Karpas-422 (cell line): ENCODE results near the gene XYLT1. TPM values are rescaled to one million over a fixed set of nuclear protein-coding genes. Genes with fewer than 3 reads are reported as not detected.

ENCODE experiments used
- DNase-seq: peaks from one replicate; pipeline ENCODE4 v3.0.0-alpha.2; 2015
- H2AFZ ChIP-seq: fragments of 200-600 bp; sonication (generic); 2 replicates; pipeline ENCODE4 v1.6.1; 2014; ENCODE audit warnings: antibody characterized with exemption, low read length, mixed read lengths
- H3K27ac ChIP-seq: fragments of 200-600 bp; sonication (generic); 2 replicates; pipeline ENCODE4 v1.5.1; 2014; ENCODE audit warnings: mild to moderate bottlenecking, low read length, moderate library complexity
- H3K27me3 ChIP-seq: fragments of 200-600 bp; sonication (generic); 2 replicates; pipeline ENCODE4 v1.6.1; 2014; ENCODE audit warnings: low read length, mixed read lengths
- H3K36me3 ChIP-seq: fragments of 200-600 bp; sonication (generic); 2 replicates; pipeline ENCODE4 v1.6.1; 2014; ENCODE audit warnings: low read length, mixed read lengths; ENCODE audit not compliant: insufficient read depth
- H3K4me1 ChIP-seq: fragments of 200-600 bp; sonication (generic); 2 replicates; pipeline ENCODE4 v1.6.1; 2014; ENCODE audit warnings: mild to moderate bottlenecking, low read length, mixed read lengths
- H3K4me2 ChIP-seq: fragments of 200-600 bp; sonication (generic); 2 replicates; pipeline ENCODE4 v1.6.1; 2014; ENCODE audit warnings: low read length, low read depth, mild to moderate bottlenecking; ENCODE audit not compliant: poor library complexity, severe bottlenecking
- H3K4me3 ChIP-seq: fragments of 200-600 bp; sonication (generic); 2 replicates; pipeline ENCODE4 v1.5.1; 2014; ENCODE audit warnings: mild to moderate bottlenecking, antibody characterized with exemption, low read length, mixed read lengths
- H3K79me2 ChIP-seq: fragments of 200-600 bp; sonication (generic); 2 replicates; pipeline ENCODE4 v1.6.1; 2014; ENCODE audit warnings: mild to moderate bottlenecking, low read length, mixed read lengths
- H3K9ac ChIP-seq: fragments of 200-600 bp; sonication (generic); 2 replicates; pipeline ENCODE4 v1.6.0; 2014; ENCODE audit warnings: low read length
- H3K9me2 ChIP-seq: fragments of 200-600 bp; sonication (generic), shearing (Covaris generic); replicated peaks from 2 replicates; pipeline ENCODE4 v1.6.0; 2014; ENCODE audit warnings: mild to moderate bottlenecking, low read length, moderate library complexity; ENCODE audit not compliant: insufficient read depth
- H3K9me3 ChIP-seq: fragments of 300-700, 200-600 bp; sonication (generic); 2 replicates; pipeline ENCODE4 v1.6.1; 2014; ENCODE audit warnings: low read length, mixed read lengths
- H4K20me1 ChIP-seq: fragments of 200-600 bp; sonication (generic); 2 replicates; pipeline ENCODE4 v1.6.1; 2014; ENCODE audit warnings: mild to moderate bottlenecking, antibody characterized with exemption, low read length, low read depth; ENCODE audit not compliant: insufficient read depth
- total RNA-seq: library from RNA; depleted of rRNA; stranded (reverse); fragments of >200 nt; shearing (Covaris generic); gene quantifications from 2 replicates; pipeline ENCODE4 v1.2.3, GENCODE V29; 2014; ENCODE audit warnings: low replicate concordance

XYLT1 gene
- total RNA-seq, 1 experiment from 2014 or later: 11.8 TPM

GRCh38 chr16:17228048-17228707, 242.6 kb downstream of the XYLT1 start:
- no peak overlapping the region for H2AFZ ChIP-seq
- no peaks in the 10 kb centered on the region for H3K9me2 ChIP-seq
- H4K20me1 ChIP-seq: peaks cover 19% of the 10 kb centered on the region
- H3K4me3 ChIP-seq: no peak overlapping the region
- no peaks in the 10 kb centered on the region for H3K9me3 ChIP-seq
- H3K79me2 ChIP-seq: no peaks in the 10 kb centered on the region
- H3K36me3 ChIP-seq: no peaks in the 10 kb centered on the region
- H3K4me2 ChIP-seq: no peak overlapping the region
- H3K27ac ChIP-seq: no peak overlapping the region
- peak; percentile 63 for DNase-seq
- H3K9ac ChIP-seq: no peak overlapping the region
- H3K4me1 ChIP-seq: peaks cover 30% of the 10 kb centered on the region
- no peaks in the 10 kb centered on the region for H3K27me3 ChIP-seq

DNA sequence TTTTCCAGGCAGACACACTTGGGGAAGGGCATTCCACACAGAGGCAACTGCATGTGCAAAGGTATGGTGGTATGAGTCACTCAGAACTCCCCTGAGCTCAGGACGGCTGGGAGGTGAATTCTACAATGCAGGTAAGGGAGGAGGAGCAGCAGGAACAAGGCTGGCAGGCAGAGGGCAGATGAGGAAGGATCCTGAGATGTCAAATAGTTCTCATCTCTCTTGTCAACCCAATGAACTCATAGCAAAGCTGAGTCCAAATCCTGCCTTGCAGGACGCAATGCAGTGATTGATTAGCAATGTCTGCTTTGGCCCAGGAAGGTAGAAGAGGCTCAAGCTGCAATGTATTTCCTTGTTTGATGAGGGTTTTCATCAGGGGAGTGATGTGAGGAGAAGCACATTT, 243.5 kb downstream of the XYLT1 start:
- peaks cover 32% of the 10 kb centered on the region for H3K4me1 ChIP-seq
- no peak overlapping the region for H3K4me2 ChIP-seq
- no peak overlapping the region for H3K27ac ChIP-seq
- H2AFZ ChIP-seq: no peak overlapping the region
- H4K20me1 ChIP-seq: peaks cover 23% of the 10 kb centered on the region
- H3K27me3 ChIP-seq: no peaks in the 10 kb centered on the region
- H3K9ac ChIP-seq: no peak overlapping the region
- no peaks in the 10 kb centered on the region for H3K9me3 ChIP-seq
- no peaks in the 10 kb centered on the region for H3K36me3 ChIP-seq
- H3K4me3 ChIP-seq: no peak overlapping the region
- no peaks in the 10 kb centered on the region for H3K79me2 ChIP-seq
- no peak for DNase-seq
- no peaks in the 10 kb centered on the region for H3K9me2 ChIP-seq

DNA sequence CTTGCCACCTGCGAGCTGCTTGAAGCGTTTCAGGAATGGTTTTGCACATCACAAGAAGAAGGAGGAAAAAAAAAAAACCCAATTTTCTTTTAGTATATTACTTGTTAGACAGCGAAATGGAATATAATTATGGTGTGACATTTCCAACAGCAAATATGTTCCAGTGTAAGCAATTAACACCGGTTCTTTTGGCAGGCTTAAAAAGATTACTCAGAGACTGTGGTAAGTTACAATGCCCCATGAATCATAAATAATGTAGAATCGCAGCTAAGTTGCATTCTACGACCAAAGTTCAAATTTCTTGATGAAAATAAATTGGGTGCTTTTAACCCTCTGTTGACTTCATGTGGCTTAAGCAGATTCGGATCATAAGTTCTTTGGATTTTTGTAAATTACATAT, 245.2 kb downstream of the XYLT1 start:
- Histone ChIP-seq H2AFZ (no peak overlapping the region), H3K4me2 (no peak overlapping the region), H3K4me3 (no peak overlapping the region), H4K20me1 (peaks cover 23% of the 10 kb centered on the region), H3K9me2 (no peaks in the 10 kb centered on the region), H3K79me2 (no peaks in the 10 kb centered on the region), H3K27me3 (no peaks in the 10 kb centered on the region), H3K27ac (no peak overlapping the region), H3K9me3 (no peaks in the 10 kb centered on the region), H3K9ac (no peak overlapping the region), H3K36me3 (no peaks in the 10 kb centered on the region), H3K4me1 (peaks cover 32% of the 10 kb centered on the region)
- no peak for DNase-seq

DNA sequence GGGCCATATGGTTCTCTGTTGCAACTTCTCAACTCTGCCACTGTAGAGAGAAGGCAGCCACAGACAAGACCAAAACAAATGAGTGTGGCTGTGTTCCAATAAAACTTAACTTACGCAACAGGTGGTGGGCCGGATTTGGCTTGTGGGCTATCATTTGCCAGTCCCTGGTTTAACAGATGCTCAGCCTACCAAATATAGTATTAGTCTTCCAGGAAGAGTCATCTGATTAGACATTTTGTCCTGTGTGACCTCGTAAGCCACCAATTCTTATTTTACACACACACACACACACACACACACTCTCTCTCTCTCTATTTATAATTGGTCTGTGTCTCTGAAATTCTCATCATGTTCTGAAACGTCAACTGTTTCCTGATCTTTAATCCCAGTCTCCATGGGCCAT, 245.9 kb downstream of the XYLT1 start:
- H3K79me2 ChIP-seq: no peaks in the 10 kb centered on the region
- H3K9ac ChIP-seq: no peak overlapping the region
- no peak overlapping the region for H3K4me3 ChIP-seq
- H3K27me3 ChIP-seq: no peaks in the 10 kb centered on the region
- H3K36me3 ChIP-seq: no peaks in the 10 kb centered on the region
- no peaks in the 10 kb centered on the region for H3K9me2 ChIP-seq
- peaks cover 32% of the 10 kb centered on the region for H3K4me1 ChIP-seq
- H4K20me1 ChIP-seq: peaks cover 23% of the 10 kb centered on the region
- peak; percentile 46 for DNase-seq
- H2AFZ ChIP-seq: no peak overlapping the region
- H3K9me3 ChIP-seq: no peaks in the 10 kb centered on the region
- no peak overlapping the region for H3K27ac ChIP-seq
- H3K4me2 ChIP-seq: peak overlapping the region; percentile 19

DNA sequence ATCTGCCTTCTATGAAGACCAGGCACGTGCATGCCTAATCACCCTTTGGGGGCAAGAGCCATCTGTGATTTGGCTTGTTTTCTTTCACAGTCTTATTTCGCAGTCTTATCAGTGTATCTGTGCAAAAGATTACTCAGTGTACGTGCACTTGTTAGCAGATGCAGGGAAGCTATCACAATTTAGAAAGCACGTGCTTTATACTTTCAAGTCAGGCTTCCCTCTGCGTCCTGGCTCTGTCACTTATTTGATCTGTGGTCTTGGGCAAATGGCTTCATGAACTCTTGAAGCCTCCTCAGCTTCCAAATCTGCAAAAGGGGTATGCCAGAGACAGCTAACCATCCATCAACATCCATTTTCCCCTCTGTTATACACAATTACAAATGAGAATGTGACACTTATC, 246.4 kb downstream of the XYLT1 start:
- Histone ChIP-seq H3K9me3 (no peaks in the 10 kb centered on the region), H3K9ac (no peak overlapping the region), H3K9me2 (no peaks in the 10 kb centered on the region), H3K4me3 (no peak overlapping the region), H2AFZ (no peak overlapping the region), H3K4me2 (peak overlapping the region; percentile 36), H3K4me1 (peaks cover 32% of the 10 kb centered on the region), H3K27ac (no peak overlapping the region), H3K27me3 (no peaks in the 10 kb centered on the region), H4K20me1 (peaks cover 23% of the 10 kb centered on the region), H3K79me2 (no peaks in the 10 kb centered on the region), H3K36me3 (no peaks in the 10 kb centered on the region)
- DNase-seq: no peak

GRCh38 chr16:17223576-17223975, 247.2 kb downstream of the XYLT1 start:
- Histone ChIP-seq H3K27ac (no peak overlapping the region), H3K9me3 (no peaks in the 10 kb centered on the region), H3K4me3 (no peak overlapping the region), H3K4me1 (peaks cover 32% of the 10 kb centered on the region), H4K20me1 (peaks cover 23% of the 10 kb centered on the region), H3K4me2 (peak overlapping the region; percentile 36), H3K9me2 (no peaks in the 10 kb centered on the region), H3K79me2 (no peaks in the 10 kb centered on the region), H2AFZ (no peak overlapping the region), H3K27me3 (no peaks in the 10 kb centered on the region), H3K9ac (no peak overlapping the region), H3K36me3 (no peaks in the 10 kb centered on the region)
- DNase-seq: peak; percentile 56

DNA sequence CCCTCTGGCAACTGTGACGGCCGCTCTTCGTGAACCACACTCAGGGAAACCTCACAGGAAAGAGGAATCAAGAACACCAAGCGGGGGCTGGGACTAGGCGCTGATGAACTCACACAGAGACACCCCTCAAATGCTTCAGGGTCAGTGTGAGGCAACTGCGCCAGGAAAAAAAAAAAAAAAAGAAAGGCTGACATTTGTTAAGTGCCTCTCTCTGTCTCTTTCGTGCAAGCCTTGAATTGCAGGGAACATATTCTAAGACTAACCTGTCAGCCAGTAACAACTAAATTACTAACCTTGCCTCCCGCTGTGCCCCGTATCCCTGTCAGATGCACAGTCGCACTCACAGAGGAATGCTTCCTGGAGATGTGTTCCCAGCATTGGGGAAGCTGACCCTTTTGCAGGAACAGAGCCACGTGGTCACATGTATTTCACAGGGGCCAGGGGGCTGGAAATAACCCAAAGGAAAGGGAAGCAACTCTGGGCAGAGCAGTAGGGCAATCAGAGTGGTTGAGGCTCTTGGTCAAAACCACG, 247.8 kb downstream of the XYLT1 start:
- Histone ChIP-seq H4K20me1 (peaks cover 23% of the 10 kb centered on the region), H3K9me3 (no peaks in the 10 kb centered on the region), H3K9me2 (no peaks in the 10 kb centered on the region), H3K36me3 (no peaks in the 10 kb centered on the region), H3K79me2 (no peaks in the 10 kb centered on the region), H3K4me3 (no peak overlapping the region), H2AFZ (no peak overlapping the region), H3K27ac (no peak overlapping the region), H3K9ac (no peak overlapping the region), H3K4me2 (no peak overlapping the region), H3K4me1 (peaks cover 32% of the 10 kb centered on the region), H3K27me3 (no peaks in the 10 kb centered on the region)
- DNase-seq: no peak

DNA sequence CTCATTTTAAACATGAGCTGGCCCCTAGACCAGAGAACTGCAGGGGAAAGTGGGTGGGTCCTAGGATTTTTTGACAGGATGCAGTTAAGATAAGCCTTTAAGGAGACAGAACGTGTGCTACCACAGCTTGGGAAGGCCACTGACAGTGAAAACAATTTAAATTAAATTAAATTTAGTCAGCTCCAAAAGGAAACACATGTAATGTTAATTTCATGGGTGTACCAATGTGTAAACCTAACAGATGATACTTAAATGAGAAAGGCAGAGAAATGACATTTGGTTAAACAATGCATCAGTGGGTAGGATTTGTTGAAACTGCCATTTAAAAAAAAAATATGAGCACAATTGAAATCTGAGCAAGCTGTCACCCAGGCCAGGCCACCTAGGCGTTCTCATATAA, 250.8 kb downstream of the XYLT1 start:
- H3K9me2 ChIP-seq: no peaks in the 10 kb centered on the region
- no peaks in the 10 kb centered on the region for H3K36me3 ChIP-seq
- no peak for DNase-seq
- no peaks in the 10 kb centered on the region for H3K9me3 ChIP-seq
- H2AFZ ChIP-seq: no peak overlapping the region
- no peak overlapping the region for H3K4me2 ChIP-seq
- H3K27me3 ChIP-seq: no peaks in the 10 kb centered on the region
- H3K79me2 ChIP-seq: no peaks in the 10 kb centered on the region
- H3K4me3 ChIP-seq: no peak overlapping the region
- peaks cover 20% of the 10 kb centered on the region for H3K4me1 ChIP-seq
- H3K27ac ChIP-seq: no peak overlapping the region
- H4K20me1 ChIP-seq: peaks cover 18% of the 10 kb centered on the region
- no peak overlapping the region for H3K9ac ChIP-seq
